A673 (cell line): ENCODE data around the gene SCRT2. TPM values are rescaled to one million over a fixed set of nuclear protein-coding genes. Genes with fewer than 3 reads are reported as not detected.
A peak's percentile ranks its signal among the peaks of the same experiment; 100 is the strongest.

ENCODE experiments used
- BruUV-seq: library from RNA; stranded (reverse); fragments of 400-500 nt; replicated peaks from 2 replicates; lab custom pipeline; 2021; lab: Mats Ljungman, UMichigan
- CTCF ChIA-PET: fragments of 300-600 bp; sonication (Branson Sonifier 250); formaldehyde crosslinking; loops from one replicate; lab custom pipeline; 2022; ENCODE audit warnings: antibody characterized with exemption; lab: Charles Lee
- POLR2A ChIA-PET: fragments of 300-600 bp; sonication (Branson Sonifier 250); formaldehyde crosslinking; loops from one replicate; lab custom pipeline; 2022; ENCODE audit warnings: antibody characterized with exemption; ENCODE audit not compliant: low non-redundant PET; lab: Charles Lee
- DNase-seq: peaks from one replicate; pipeline ENCODE4 v3.0.0-alpha.2; 2015; ENCODE audit warnings: low spot score
- H3K27ac ChIP-seq: fragments of 200-600 bp; sonication (generic); 2 replicates; pipeline ENCODE4 v1.5.1; 2016; ENCODE audit warnings: mixed run types, low read depth, mild to moderate bottlenecking, mixed read lengths, antibody characterized with exemption, low read length; ENCODE audit not compliant: poor library complexity, severe bottlenecking
- H3K27me3 ChIP-seq: fragments of 200-600 bp; sonication (generic); replicated peaks from 2 replicates; pipeline ENCODE4 v1.6.1; 2017; ENCODE audit warnings: mixed run types, low read depth, mild to moderate bottlenecking, mixed read lengths, antibody characterized with exemption, low read length; ENCODE audit not compliant: insufficient read depth, poor library complexity
- H3K36me3 ChIP-seq: fragments of 200-600 bp; sonication (generic); 2 replicates; pipeline ENCODE4 v1.6.1; 2016; ENCODE audit warnings: mixed run types, mild to moderate bottlenecking, mixed read lengths, antibody characterized with exemption, low read length; ENCODE audit not compliant: insufficient read depth, poor library complexity, severe bottlenecking
- H3K4me1 ChIP-seq: fragments of 200-600 bp; sonication (generic); 2 replicates; pipeline ENCODE4 v1.6.1; 2017; ENCODE audit warnings: mixed run types, mild to moderate bottlenecking, mixed read lengths, antibody characterized with exemption, low read length; ENCODE audit not compliant: insufficient read depth, poor library complexity, severe bottlenecking
- H3K4me3 ChIP-seq: fragments of 200-600 bp; sonication (generic); 2 replicates; pipeline ENCODE4 v1.5.1; 2016; ENCODE audit warnings: low read depth, mixed run types, mild to moderate bottlenecking, mixed read lengths, low read length; ENCODE audit not compliant: poor library complexity, severe bottlenecking
- H3K9me3 ChIP-seq: fragments of 200-600 bp; sonication (generic); 2 replicates; pipeline ENCODE4 v1.6.1; 2016; ENCODE audit warnings: mixed run types, low read depth, mild to moderate bottlenecking, mixed read lengths, antibody characterized with exemption, low read length; ENCODE audit not compliant: poor library complexity, severe bottlenecking
- EZH2 ChIP-seq: fragments of 200-600 bp; sonication (generic); IDR thresholded peaks from 2 replicates; pipeline ENCODE4 v1.6.1; 2017; ENCODE audit warnings: borderline replicate concordance, low read depth, mild to moderate bottlenecking, mixed read lengths, antibody characterized with exemption, low read length; ENCODE audit not compliant: poor library complexity, severe bottlenecking
- intact Hi-C: fragments of 100-400 bp; cut with micrococcal nuclease; formaldehyde crosslinking; loops from one replicate; pipeline ENCODE4 v1.10.0; 2022; ENCODE audit not compliant: unreplicated experiment
- total RNA-seq: library from RNA; stranded (reverse); gene quantifications from 2 replicates; pipeline ENCODE4 v1.2.3, GENCODE V29; 2021
- TF ChIP-seq, protein P1 (sequence below): fragments of 300-800, 200-600 bp; sonication (generic); conservative IDR thresholded peaks from 2 replicates; pipeline ENCODE4 v1.5.1; 2017; ENCODE audit warnings: low read depth, mild to moderate bottlenecking, antibody characterized with exemption, low read length, moderate library complexity, mixed read lengths

Gene SCRT2
- total RNA-seq, 1 experiment from 2014 or later, result 0.69 TPM

DNA sequence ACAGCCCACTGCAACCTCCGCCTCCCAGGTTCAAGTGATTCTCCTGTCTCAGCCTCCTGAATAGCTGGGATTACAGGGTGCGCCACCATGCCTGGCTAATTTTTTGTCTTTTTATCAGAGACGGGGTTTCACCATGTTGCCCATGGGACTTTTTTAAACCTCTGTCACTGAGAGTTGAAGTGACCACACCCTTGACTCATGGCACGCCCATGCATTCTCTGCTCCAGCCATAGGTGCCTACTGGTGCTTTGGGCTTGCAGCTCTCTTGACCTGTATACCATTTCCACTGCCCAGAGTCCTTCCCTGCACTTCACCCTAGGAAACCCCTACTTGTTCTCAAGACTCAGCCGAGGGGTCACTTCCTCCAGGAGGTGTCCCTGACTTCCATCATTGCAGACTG is 2.4 kb upstream of the SCRT2 start:
- Histone ChIP-seq H3K36me3 (no peaks in the 10 kb centered on the region), H3K4me1 (peaks cover 12% of the 10 kb centered on the region), H3K27me3 (peaks cover 48% of the 10 kb centered on the region), H3K27ac (no peak overlapping the region), H3K4me3 (no peak overlapping the region), H3K9me3 (no peaks in the 10 kb centered on the region)
- intact Hi-C loops, result no loop called here
- CTCF ChIA-PET, result no interaction called here
- no peak for DNase-seq
- POLR2A ChIA-PET, result no interaction called here
- no TSS peak for BruUV-seq
- no peak for TF ChIP-seq EZH2
- TF ChIP-seq, protein P1, sequence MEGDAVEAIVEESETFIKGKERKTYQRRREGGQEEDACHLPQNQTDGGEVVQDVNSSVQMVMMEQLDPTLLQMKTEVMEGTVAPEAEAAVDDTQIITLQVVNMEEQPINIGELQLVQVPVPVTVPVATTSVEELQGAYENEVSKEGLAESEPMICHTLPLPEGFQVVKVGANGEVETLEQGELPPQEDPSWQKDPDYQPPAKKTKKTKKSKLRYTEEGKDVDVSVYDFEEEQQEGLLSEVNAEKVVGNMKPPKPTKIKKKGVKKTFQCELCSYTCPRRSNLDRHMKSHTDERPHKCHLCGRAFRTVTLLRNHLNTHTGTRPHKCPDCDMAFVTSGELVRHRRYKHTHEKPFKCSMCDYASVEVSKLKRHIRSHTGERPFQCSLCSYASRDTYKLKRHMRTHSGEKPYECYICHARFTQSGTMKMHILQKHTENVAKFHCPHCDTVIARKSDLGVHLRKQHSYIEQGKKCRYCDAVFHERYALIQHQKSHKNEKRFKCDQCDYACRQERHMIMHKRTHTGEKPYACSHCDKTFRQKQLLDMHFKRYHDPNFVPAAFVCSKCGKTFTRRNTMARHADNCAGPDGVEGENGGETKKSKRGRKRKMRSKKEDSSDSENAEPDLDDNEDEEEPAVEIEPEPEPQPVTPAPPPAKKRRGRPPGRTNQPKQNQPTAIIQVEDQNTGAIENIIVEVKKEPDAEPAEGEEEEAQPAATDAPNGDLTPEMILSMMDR, result no peak

DNA sequence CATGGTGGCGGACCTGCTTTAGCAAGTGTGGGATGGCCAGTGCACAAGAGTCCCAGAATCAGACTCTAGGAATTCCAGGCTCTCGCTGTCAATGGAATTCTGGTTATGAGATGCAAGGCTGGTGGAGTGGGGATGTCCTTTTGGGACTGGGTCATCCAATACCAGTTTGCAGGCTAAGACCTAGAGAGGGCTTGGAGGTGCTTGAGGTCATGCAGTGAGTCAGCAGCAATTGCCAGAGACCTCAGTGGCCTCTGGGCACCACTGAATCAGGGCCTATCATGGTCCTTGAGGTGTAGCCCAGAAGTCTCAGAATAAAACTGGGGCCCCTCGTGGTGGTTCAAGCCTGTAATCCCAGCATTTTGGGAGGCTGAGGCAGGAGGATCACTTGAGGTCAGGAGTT is 1.4 kb upstream of the SCRT2 start:
- ChIA-PET POLR2A (no interaction called here), CTCF (no interaction called here)
- no peak overlapping the region for H3K27ac ChIP-seq
- intact Hi-C loops, result no loop called here
- no peaks in the 10 kb centered on the region for H3K9me3 ChIP-seq
- no peak for TF ChIP-seq EZH2
- TF ChIP-seq, protein P1, result no peak
- peaks cover 53% of the 10 kb centered on the region for H3K27me3 ChIP-seq
- no peaks in the 10 kb centered on the region for H3K36me3 ChIP-seq
- BruUV-seq, result no TSS peak
- no peak overlapping the region for H3K4me3 ChIP-seq
- no peak for DNase-seq
- H3K4me1 ChIP-seq, result peaks cover 12% of the 10 kb centered on the region

DNA sequence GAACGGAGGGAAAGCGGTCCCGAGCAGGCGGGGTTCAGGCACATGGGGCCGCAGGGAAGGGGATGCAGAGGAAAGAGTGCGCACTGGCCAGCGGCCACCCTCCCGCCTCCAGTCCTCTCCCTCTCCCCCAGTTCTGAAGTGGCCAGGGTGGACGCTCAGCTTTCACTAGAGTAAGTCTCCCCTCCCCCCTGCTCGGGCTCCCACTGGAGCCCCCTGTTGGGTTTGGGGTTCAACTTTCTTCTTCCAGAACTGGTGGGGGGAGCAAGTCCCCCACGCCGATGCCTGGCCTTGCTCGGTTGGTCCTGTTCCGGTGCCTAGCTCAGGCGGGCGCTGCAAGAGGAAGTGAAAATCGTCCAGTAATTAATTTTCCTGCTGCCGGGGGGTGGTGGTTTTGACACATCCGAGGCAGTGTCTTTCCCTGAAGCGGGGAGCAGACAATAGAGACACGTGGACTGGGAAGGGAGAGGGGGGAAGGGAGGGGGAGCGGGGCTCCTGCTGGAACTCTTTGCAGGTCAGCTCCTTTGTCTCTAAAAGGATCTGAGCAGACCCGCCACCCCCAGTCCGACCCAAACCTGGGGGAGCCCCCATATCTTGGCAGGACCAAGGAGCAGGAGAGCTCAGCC is 824 bp upstream of the SCRT2 start:
- peaks cover 12% of the 10 kb centered on the region for H3K4me1 ChIP-seq
- ChIA-PET POLR2A (no interaction called here), CTCF (no interaction called here)
- TF ChIP-seq, protein P1, result no peak
- TF ChIP-seq EZH2, result no peak
- peak; percentile 22 for DNase-seq
- no peaks in the 10 kb centered on the region for H3K9me3 ChIP-seq
- BruUV-seq, result no TSS peak
- H3K4me3 ChIP-seq, result peak overlapping the region; percentile 45
- no peaks in the 10 kb centered on the region for H3K36me3 ChIP-seq
- intact Hi-C loops, result no loop called here
- peaks cover 57% of the 10 kb centered on the region for H3K27me3 ChIP-seq
- H3K27ac ChIP-seq, result no peak overlapping the region
